ENCODE results near the gene ZBTB17. TPM values are rescaled to one million over a fixed set of nuclear protein-coding genes. Genes with fewer than 3 reads are reported as not detected.
"Not testable (repeated sequence)": the region's sequence is repeated elsewhere in the genome, so short reads cannot be mapped to it uniquely, and the experiment has no call there.

ZBTB17 gene
- polyA plus RNA-seq, 1 experiment, result 43.3 TPM

GRCh38 chr1:15902882-15903281 is 73.0 kb downstream of the ZBTB17 start:
- POLR2A ChIA-PET, result no interaction called here
- TF ChIP-seq, protein P1, sequence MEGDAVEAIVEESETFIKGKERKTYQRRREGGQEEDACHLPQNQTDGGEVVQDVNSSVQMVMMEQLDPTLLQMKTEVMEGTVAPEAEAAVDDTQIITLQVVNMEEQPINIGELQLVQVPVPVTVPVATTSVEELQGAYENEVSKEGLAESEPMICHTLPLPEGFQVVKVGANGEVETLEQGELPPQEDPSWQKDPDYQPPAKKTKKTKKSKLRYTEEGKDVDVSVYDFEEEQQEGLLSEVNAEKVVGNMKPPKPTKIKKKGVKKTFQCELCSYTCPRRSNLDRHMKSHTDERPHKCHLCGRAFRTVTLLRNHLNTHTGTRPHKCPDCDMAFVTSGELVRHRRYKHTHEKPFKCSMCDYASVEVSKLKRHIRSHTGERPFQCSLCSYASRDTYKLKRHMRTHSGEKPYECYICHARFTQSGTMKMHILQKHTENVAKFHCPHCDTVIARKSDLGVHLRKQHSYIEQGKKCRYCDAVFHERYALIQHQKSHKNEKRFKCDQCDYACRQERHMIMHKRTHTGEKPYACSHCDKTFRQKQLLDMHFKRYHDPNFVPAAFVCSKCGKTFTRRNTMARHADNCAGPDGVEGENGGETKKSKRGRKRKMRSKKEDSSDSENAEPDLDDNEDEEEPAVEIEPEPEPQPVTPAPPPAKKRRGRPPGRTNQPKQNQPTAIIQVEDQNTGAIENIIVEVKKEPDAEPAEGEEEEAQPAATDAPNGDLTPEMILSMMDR (IDR thresholded peaks at IDR 0.05; ENCODE audit: insufficient read depth, low read depth, low read length), result no peak
- no peaks in the 10 kb centered on the region for H3K36me3 ChIP-seq (ENCODE audit: control insufficient read depth, insufficient read depth, low read length)
- H3K4me3 ChIP-seq (ENCODE audit: low read depth, low read length), result no peak overlapping the region
- CTCF ChIA-PET, result interaction anchor here (1.1 kb wide), 1 partner anchor 111 kb away, joined by 4 read pairs; no protein-coding TSS in a partner anchor
- DNase-seq (ENCODE audit: low read depth), result peak; percentile 50
- no peaks in the 10 kb centered on the region for H3K27me3 ChIP-seq (ENCODE audit: control insufficient read depth, insufficient read depth, low read length)

GRCh38 chr1:15900662-15901279 is 75.1 kb downstream of the ZBTB17 start:
- ChIA-PET POLR2A (no interaction called here), CTCF (no interaction called here)
- no peak overlapping the region for H3K4me3 ChIP-seq (ENCODE audit: low read depth, low read length)
- no peak for DNase-seq (ENCODE audit: low read depth)
- H3K36me3 ChIP-seq (ENCODE audit: control insufficient read depth, insufficient read depth, low read length), result peaks cover 1% of the 10 kb centered on the region; the same call in 1 of the 2 replicates
- TF ChIP-seq, protein P1 (IDR thresholded peaks at IDR 0.05; ENCODE audit: insufficient read depth, low read depth, low read length), result no peak
- no peaks in the 10 kb centered on the region for H3K27me3 ChIP-seq (ENCODE audit: control insufficient read depth, insufficient read depth, low read length)

- Histone ChIP-seq H3K4me3 (ENCODE audit: low read depth, low read length) (no peak overlapping the region), H3K27me3 (ENCODE audit: control insufficient read depth, insufficient read depth, low read length) (no peaks in the 10 kb centered on the region), H3K36me3 (ENCODE audit: control insufficient read depth, insufficient read depth, low read length) (peaks cover 1% of the 10 kb centered on the region; the same call in 1 of the 2 replicates)
- TF ChIP-seq, protein P1 (IDR thresholded peaks at IDR 0.05; ENCODE audit: insufficient read depth, low read depth, low read length), result no peak
- ChIA-PET POLR2A (no interaction called here), CTCF (interaction anchor here (0.9 kb wide), 1 partner anchor 18 kb away, joined by 4 read pairs; no protein-coding TSS in a partner anchor)
- no peak for DNase-seq (ENCODE audit: low read depth)
These were observed 76.6 kb downstream of the ZBTB17 start for GRCh38 chr1:15899266-15899665.

- POLR2A ChIA-PET; H3K27me3 ChIP-seq (ENCODE audit: control insufficient read depth, insufficient read depth, low read length); H3K36me3 ChIP-seq (ENCODE audit: control insufficient read depth, insufficient read depth, low read length); DNase-seq (ENCODE audit: low read depth); H3K4me3 ChIP-seq (ENCODE audit: low read depth, low read length): not testable (repeated sequence)
- CTCF ChIA-PET, result interaction anchor here (0.7 to 1.1 kb wide), 2 partner anchors 14 to 78 kb away, joined by 3 read pairs; no protein-coding TSS in a partner anchor
These were observed 78.9 kb downstream of the ZBTB17 start for GRCh38 chr1:15896841-15897610.

GRCh38 chr1:15895233-15895632 is 80.7 kb downstream of the ZBTB17 start:
- CTCF ChIA-PET, result interaction anchor here (1.3 kb wide), 1 partner anchor 103 kb away, joined by 4 read pairs; no protein-coding TSS in a partner anchor
- H3K27me3 ChIP-seq (ENCODE audit: control insufficient read depth, insufficient read depth, low read length), result no peaks in the 10 kb centered on the region
- H3K4me3 ChIP-seq (ENCODE audit: low read depth, low read length), result no peak overlapping the region
- peaks cover 1% of the 10 kb centered on the region; the same call in 1 of the 2 replicates for H3K36me3 ChIP-seq (ENCODE audit: control insufficient read depth, insufficient read depth, low read length)
- no peak for DNase-seq (ENCODE audit: low read depth)
- POLR2A ChIA-PET, result no interaction called here
- TF ChIP-seq, protein P1 (IDR thresholded peaks at IDR 0.05; ENCODE audit: insufficient read depth, low read depth, low read length), result no peak

- H3K4me3 ChIP-seq (ENCODE audit: low read depth, low read length); POLR2A ChIA-PET; H3K36me3 ChIP-seq (ENCODE audit: control insufficient read depth, insufficient read depth, low read length); H3K27me3 ChIP-seq (ENCODE audit: control insufficient read depth, insufficient read depth, low read length): not testable (repeated sequence)
- DNase-seq (ENCODE audit: low read depth), result peak; percentile 49
- CTCF ChIA-PET, result interaction anchor here (0.6 to 1.6 kb wide), 3 partner anchors 13 to 116 kb away, joined by 3 read pairs; no protein-coding TSS in a partner anchor
These were observed 82.9 kb downstream of the ZBTB17 start for GRCh38 chr1:15892857-15893599.
